ENCODE measurements around the gene JAZF1.
"Not testable (repeated sequence)": the region's sequence is repeated elsewhere in the genome, so short reads cannot be mapped to it uniquely, and the experiment has no call there.

JAZF1 gene

GRCh38 chr7:27856703-27857485 is 323.7 kb downstream of the JAZF1 start:
- not testable (repeated sequence) for DNase-seq

- DNase-seq, result no peak
Measured at GRCh38 chr7:27850531-27850930, 330.1 kb downstream of the JAZF1 start.

GRCh38 chr7:27846388-27846787 is 334.2 kb downstream of the JAZF1 start:
- DNase-seq, result no peak

GRCh38 chr7:27843584-27844305 is 336.9 kb downstream of the JAZF1 start:
- DNase-seq, result no peak

- DNase-seq, result no peak
Measured at GRCh38 chr7:27842851-27843250, 337.7 kb downstream of the JAZF1 start.

- no peak for DNase-seq
Measured at GRCh38 chr7:27842094-27842692, 338.4 kb downstream of the JAZF1 start.

GRCh38 chr7:27840760-27841364 is 339.7 kb downstream of the JAZF1 start:
- DNase-seq, result peak; percentile 16

- no peak for DNase-seq
Measured at GRCh38 chr7:27840313-27840712, 340.3 kb downstream of the JAZF1 start.

- no peak for DNase-seq
Measured at GRCh38 chr7:27839099-27839498, 341.5 kb downstream of the JAZF1 start.

- DNase-seq, result no peak
Measured at GRCh38 chr7:27836536-27836935, 344.1 kb downstream of the JAZF1 start.

- no peak for DNase-seq
Measured at GRCh38 chr7:27835376-27835775, 345.2 kb downstream of the JAZF1 start.

GRCh38 chr7:27834179-27834921 is 346.2 kb downstream of the JAZF1 start:
- DNase-seq, result no peak

- DNase-seq, result no peak
Measured at GRCh38 chr7:27826357-27826756, 354.2 kb downstream of the JAZF1 start.

GRCh38 chr7:27825891-27826290 is 354.7 kb downstream of the JAZF1 start:
- DNase-seq, result no peak

- DNase-seq, result no peak
Measured at GRCh38 chr7:27822245-27822644, 358.4 kb downstream of the JAZF1 start.

- no peak for DNase-seq
Measured at GRCh38 chr7:27812706-27813105, 367.9 kb downstream of the JAZF1 start.

- DNase-seq, result no peak
Measured at GRCh38 chr7:27810186-27810585, 370.4 kb downstream of the JAZF1 start.

- DNase-seq, result no peak
Measured at GRCh38 chr7:27808626-27809025, 372.0 kb downstream of the JAZF1 start.

- DNase-seq, result no peak
Measured at GRCh38 chr7:27804139-27804538, 376.5 kb downstream of the JAZF1 start.

- DNase-seq, result no peak
Measured at GRCh38 chr7:27802999-27803398, 377.6 kb downstream of the JAZF1 start.

- no peak for DNase-seq
Measured at GRCh38 chr7:27799212-27799611, 381.4 kb downstream of the JAZF1 start.

GRCh38 chr7:27795977-27796376 is 384.6 kb downstream of the JAZF1 start:
- no peak for DNase-seq

- no peak for DNase-seq
Measured at GRCh38 chr7:27793780-27794179, 386.8 kb downstream of the JAZF1 start.
